IMR-90 (cell line): Measurements from ENCODE around the gene THOC2. TPM values are rescaled to one million over a fixed set of nuclear protein-coding genes. Genes with fewer than 3 reads are reported as not detected.

Source experiments
- ATAC-seq: fragments of 200-7000 bp; cut with Tn5 transposase; 2 replicates; pipeline ENCODE4 v1.9.1; 2020; ENCODE audit warnings: low read depth, mild to moderate bottlenecking, moderate library complexity
- Bru-seq: library from RNA; stranded (reverse); fragments of 400-500 nt; gene quantifications from one replicate; lab custom pipeline; 2021; lab: Mats Ljungman, UMichigan
- BruChase-seq, 2 experiments: library from RNA; stranded (reverse); fragments of 400-500 nt; gene quantifications; one replicate each; lab custom pipeline; 2021; lab: Mats Ljungman, UMichigan
- BruUV-seq: library from RNA; stranded (reverse); fragments of 400-500 nt; replicated peaks from 2 replicates; lab custom pipeline; 2021; lab: Mats Ljungman, UMichigan
- CTCF ChIA-PET: fragments of 300-600 bp; formaldehyde crosslinking; extraction: SDS; loops from one replicate; lab custom pipeline; 2021; ENCODE audit warnings: antibody characterized with exemption; lab: Yijun Ruan, JAX
- POLR2A ChIA-PET: fragments of 300-600 bp; sonication (Branson Sonifier 250); formaldehyde crosslinking; loops from one replicate; lab custom pipeline; 2022; ENCODE audit warnings: antibody characterized with exemption; ENCODE audit not compliant: unreplicated experiment; lab: Charles Lee
- DNase-seq: peaks from one replicate; pipeline ENCODE4 v3.0.0; 2013
- H2AFZ ChIP-seq: replicated peaks from 2 replicates; pipeline ENCODE3; 2013; ENCODE audit warnings: low read length, mild to moderate bottlenecking; ENCODE audit not compliant: poor library complexity
- H2AK5ac ChIP-seq: 2 replicates; pipeline ENCODE4 v1.6.1; 2013; ENCODE audit warnings: low read depth, low read length, inconsistent platforms
- H2AK9ac ChIP-seq: replicated peaks from 2 replicates; pipeline ENCODE3; 2013; ENCODE audit warnings: mild to moderate bottlenecking, low read depth, low read length, moderate library complexity; ENCODE audit not compliant: poor library complexity
- H2BK120ac ChIP-seq: 2 replicates; pipeline ENCODE4 v1.6.1; 2013; ENCODE audit warnings: low read depth, low read length, inconsistent platforms
- H2BK15ac ChIP-seq: 3 replicates; pipeline ENCODE4 v1.6.1; 2013; ENCODE audit warnings: low read depth, low read length, inconsistent platforms
- H2BK20ac ChIP-seq: 2 replicates; pipeline ENCODE4 v1.6.1; 2013; ENCODE audit warnings: low read depth, mild to moderate bottlenecking, inconsistent platforms, low read length, moderate library complexity
- H2BK5ac ChIP-seq: 2 replicates; pipeline ENCODE4 v1.6.1; 2013; ENCODE audit warnings: mild to moderate bottlenecking, low read depth, low read length, inconsistent platforms; ENCODE audit not compliant: poor library complexity, severe bottlenecking
- H3K14ac ChIP-seq: replicated peaks from 2 replicates; pipeline ENCODE4 v1.6.1; 2013; ENCODE audit warnings: low read depth, low read length, inconsistent platforms
- H3K18ac ChIP-seq: 2 replicates; pipeline ENCODE4 v1.6.1; 2013; ENCODE audit warnings: low read depth, low read length, control low read depth
- H3K23ac ChIP-seq: 2 replicates; pipeline ENCODE4 v1.6.1; 2013; ENCODE audit warnings: low read depth, low read length, inconsistent platforms
- H3K27ac ChIP-seq: 2 replicates; pipeline ENCODE4 v1.5.1; 2013; ENCODE audit warnings: mild to moderate bottlenecking, control low read depth, low read length; ENCODE audit not compliant: insufficient read depth
- H3K27me3 ChIP-seq: 2 replicates; pipeline ENCODE4 v1.6.1; 2013; ENCODE audit warnings: low read length; ENCODE audit not compliant: control insufficient read depth, insufficient read depth
- H3K36me3 ChIP-seq: 2 replicates; pipeline ENCODE4 v1.6.1; 2013; ENCODE audit warnings: low read length, mixed read lengths; ENCODE audit not compliant: control insufficient read depth, insufficient read depth
- H3K4ac ChIP-seq: 2 replicates; pipeline ENCODE4 v1.6.1; 2013; ENCODE audit warnings: low read depth, low read length, inconsistent platforms
- H3K4me1 ChIP-seq: 2 replicates; pipeline ENCODE4 v1.6.1; 2013; ENCODE audit warnings: low read length, mixed read lengths; ENCODE audit not compliant: control insufficient read depth, insufficient read depth
- H3K4me2 ChIP-seq: 2 replicates; pipeline ENCODE4 v1.6.1; 2013; ENCODE audit warnings: low read depth, mild to moderate bottlenecking, control low read depth, low read length, moderate library complexity
- H3K4me3 ChIP-seq: 2 replicates; pipeline ENCODE4 v1.5.1; 2013; ENCODE audit warnings: low read depth, mild to moderate bottlenecking, control low read depth, low read length, moderate library complexity; ENCODE audit not compliant: insufficient read depth
- H3K56ac ChIP-seq: 2 replicates; pipeline ENCODE4 v1.6.1; 2013; ENCODE audit warnings: low read length, inconsistent platforms; ENCODE audit not compliant: insufficient read depth; ENCODE audit errors: extremely low read depth
- H3K79me1 ChIP-seq, 2 experiments: 2 replicates each; pipeline ENCODE4 v1.6.1; 2013; ENCODE audit warnings: low read length in 2 of 2, inconsistent platforms in 1 of 2, low read depth in 1 of 2
- H3K9ac ChIP-seq: 2 replicates; pipeline ENCODE4 v1.6.1; 2013; ENCODE audit warnings: low read depth, low read length, control low read depth
- H3K9me1 ChIP-seq: 2 replicates; pipeline ENCODE4 v1.6.1; 2013; ENCODE audit warnings: low read length, inconsistent platforms; ENCODE audit not compliant: insufficient read depth
- H3K9me3 ChIP-seq: 2 replicates; pipeline ENCODE4 v1.6.1; 2013; ENCODE audit warnings: low read length; ENCODE audit not compliant: control insufficient read depth, insufficient read depth
- H4K20me1 ChIP-seq: 2 replicates; pipeline ENCODE4 v1.6.1; 2013; ENCODE audit warnings: low read length, inconsistent platforms; ENCODE audit not compliant: insufficient read depth
- H4K5ac ChIP-seq: 2 replicates; pipeline ENCODE4 v1.6.1; 2013; ENCODE audit warnings: mild to moderate bottlenecking, low read depth, low read length, control low read depth
- H4K8ac ChIP-seq, 2 experiments: 2 replicates each; pipeline ENCODE4 v1.6.1; 2013; ENCODE audit warnings: low read depth in 2 of 2, low read length in 2 of 2, control low read depth in 1 of 2, inconsistent platforms in 1 of 2
- H4K91ac ChIP-seq: 2 replicates; pipeline ENCODE4 v1.6.1; 2013; ENCODE audit warnings: low read depth, low read length, inconsistent platforms; ENCODE audit not compliant: insufficient read depth
- BHLHE40 ChIP-seq: fragments of 150-350 bp; IDR thresholded peaks from 2 replicates; pipeline ENCODE4 v1.6.1; 2016; ENCODE audit warnings: mild to moderate bottlenecking, low read depth, low read length
- CEBPB ChIP-seq: IDR thresholded peaks from 2 replicates; pipeline ENCODE4 v1.6.1; 2012; ENCODE audit warnings: low read depth, low read length, improper control_type of control experiment
- CHD1 ChIP-seq: IDR thresholded peaks from 2 replicates; pipeline ENCODE4 v1.6.1; 2012; ENCODE audit warnings: low read depth, low read length, improper control_type of control experiment
- ELK1 ChIP-seq: fragments of 150-350 bp; IDR thresholded peaks from 2 replicates; pipeline ENCODE4 v1.6.1; 2016; ENCODE audit warnings: low read depth, mild to moderate bottlenecking, low read length, moderate library complexity, borderline replicate concordance
- FOS ChIP-seq: fragments of 150-350 bp; IDR thresholded peaks from 2 replicates; pipeline ENCODE4 v1.6.1; 2016; ENCODE audit warnings: low read depth, low read length
- MAFK ChIP-seq: IDR thresholded peaks from 2 replicates; pipeline ENCODE4 v1.6.1; 2012; ENCODE audit warnings: low read depth, low read length, improper control_type of control experiment
- MAZ ChIP-seq: IDR thresholded peaks from 2 replicates; pipeline ENCODE4 v1.6.1; 2012; ENCODE audit warnings: low read depth, mild to moderate bottlenecking, low read length, improper control_type of control experiment, moderate library complexity, borderline replicate concordance
- MXI1 ChIP-seq: IDR thresholded peaks from 2 replicates; pipeline ENCODE4 v1.6.1; 2012; ENCODE audit warnings: low read depth, mild to moderate bottlenecking, low read length, moderate library complexity, borderline replicate concordance
- NFE2L2 ChIP-seq: fragments of 150-350 bp; IDR thresholded peaks from 2 replicates; pipeline ENCODE4 v1.6.1; 2016; ENCODE audit warnings: low read depth, mild to moderate bottlenecking, low read length
- POLR2A ChIP-seq: IDR thresholded peaks from 2 replicates; pipeline ENCODE4 v1.6.1; 2012; ENCODE audit warnings: mild to moderate bottlenecking, low read depth, low read length
- RCOR1 ChIP-seq: IDR thresholded peaks from 2 replicates; pipeline ENCODE4 v1.6.1; 2012; ENCODE audit warnings: mild to moderate bottlenecking, low read length, improper control_type of control experiment; ENCODE audit not compliant: insufficient replicate concordance
- RFX5 ChIP-seq: IDR thresholded peaks from 2 replicates; pipeline ENCODE4 v1.8.0; 2012; ENCODE audit warnings: low read depth, mild to moderate bottlenecking, low read length, moderate library complexity
- SMC3 ChIP-seq: fragments of 150-350 bp; IDR thresholded peaks from 2 replicates; pipeline ENCODE4 v1.6.1; 2016; ENCODE audit warnings: low read depth, mild to moderate bottlenecking, antibody characterized with exemption, low read length, moderate library complexity
- WGBS, 2 experiments: methylation state at CpG; one replicate each; pipeline versions ENCODE4 v1.1.5 to v1.1.7; 2013; ENCODE audit warnings: missing lambda C conversion rate in 2 of 2; ENCODE audit not compliant: insufficient read length in 1 of 2; ENCODE audit errors: extremely low coverage in 2 of 2; 5-methylcytosine and 5-hydroxymethylcytosine counted together
- dilution Hi-C: fragments of 300-500 bp; cut with HindIII; formaldehyde crosslinking; loops from one replicate; pipeline ENCODE4 v1.14.3; 2018; ENCODE audit warnings: low sequenced_read_pairs; ENCODE audit not compliant: unreplicated experiment
- in situ Hi-C: fragments of 300-500 bp; cut with MboI; formaldehyde crosslinking; loops from 3 replicates; pipeline ENCODE4 v1.14.3; 2019; ENCODE audit warnings: low sequenced_read_pairs, inconsistent platforms, mixed read lengths
- intact Hi-C: fragments of 100-400 bp; cut with micrococcal nuclease; formaldehyde crosslinking; loops from 2 replicates; pipeline ENCODE4 v1.10.0; 2022
- long read RNA-seq: library from polyadenylated mRNA; unstranded; transcript quantifications from one replicate; pipeline ENCODE4 v2.0.0, GENCODE V29; 2021; ENCODE audit not compliant: unreplicated experiment
- polyA plus RNA-seq, 3 experiments: library from polyadenylated mRNA; depleted of rRNA; stranded (reverse); fragments of >200 nt; gene quantifications; 2 replicates each; pipeline ENCODE4 v1.2.3, GENCODE V29; 2012; ENCODE audit warnings: low replicate concordance in 1 of 3
- total RNA-seq: library from RNA; depleted of rRNA; stranded (reverse); fragments of >200 nt; gene quantifications from 2 replicates; pipeline ENCODE4 v1.2.3, GENCODE V29; 2012; rRNA removed
- TF ChIP-seq, protein P1 (sequence below): fragments of 150-350 bp; IDR thresholded peaks from 2 replicates; pipeline ENCODE4 v1.6.1; 2017; ENCODE audit warnings: mild to moderate bottlenecking, antibody characterized with exemption, low read length, low read depth

The THOC2 gene
- 58.8 and 93.9 TPM in 2 replicates for total RNA-seq
- polyA plus RNA-seq (2012; rRNA removed) = 37.4 and 42.9 TPM in 2 replicates
- 4.0 and 5.5 TPM in 2 replicates for polyA plus RNA-seq (2012; cell fraction: cytosol; rRNA removed)
- polyA plus RNA-seq (2012; cell fraction: nucleus; rRNA removed; ENCODE audit: low replicate concordance) = 14.3 and 148 TPM in 2 replicates
- Bru-seq, nascent RNA = percentile 84 among the genes with signal in this experiment
- BruChase-seq, experiment 1, labeled RNA remaining after a 6-hour chase = percentile 84 among the genes with signal in this experiment
- BruChase-seq, experiment 2, labeled RNA remaining after a 2-hour chase = percentile 88 among the genes with signal in this experiment
- long read RNA-seq, partial matches to known transcripts = 49 of 65 reads
- long read RNA-seq, other reads (novel, unspliced or antisense) = 15 of 65 reads

- dilution Hi-C loops (no loop called here), intact Hi-C loops (no loop called here), in situ Hi-C loops (no loop called here)
- peak within 1 kb of the TSS; percentile 96 for H2AFZ ChIP-seq
- no TSS peak for BruUV-seq
- peak; percentile 82 for DNase-seq
- peak; percentile 82 for ATAC-seq
- H4K5ac ChIP-seq = peak within 1 kb of the TSS; percentile 59
- 46% methylated on average over 7 of the region's 49 CpGs; no CpG with 5 or more reads in 1 of the 2 experiments for WGBS, 2 experiments
- peak within 1 kb of the TSS; percentile 82; the same call in 1 of the 2 replicates for H2BK20ac ChIP-seq
- H3K79me1 ChIP-seq = peaks cover 0 to 5% of the 10 kb centered on the region in 2 experiments; a peak in 1 of 4 replicates
- H3K9ac ChIP-seq = peak within 1 kb of the TSS; percentile 84
- H3K9me1 ChIP-seq = no peaks in the 10 kb centered on the region
- peak within 1 kb of the TSS; percentile 95 for H2AK9ac ChIP-seq
- POLR2A ChIA-PET = no interaction called here
- H3K4me2 ChIP-seq = peak within 1 kb of the TSS; percentile 97
- peaks cover 11% of the 10 kb centered on the region for H4K20me1 ChIP-seq
- H2BK120ac ChIP-seq = peak within 1 kb of the TSS; percentile 59
- H3K27ac ChIP-seq = peak within 1 kb of the TSS; percentile 89
- H3K27me3 ChIP-seq = no peaks in the 10 kb centered on the region
- H2BK5ac ChIP-seq = peak within 1 kb of the TSS; percentile 89
- H3K4ac ChIP-seq = peak within 1 kb of the TSS; percentile 95
- no peak within 1 kb of the TSS for H2BK15ac ChIP-seq
- H3K14ac ChIP-seq = peak within 1 kb of the TSS; percentile 97
- H3K56ac ChIP-seq = peak within 1 kb of the TSS; percentile 35
- H4K8ac ChIP-seq = peak within 1 kb of the TSS; percentile 50 to 100
- H2AK5ac ChIP-seq = peak within 1 kb of the TSS; percentile 67; the same call in 1 of the 2 replicates
- H3K4me1 ChIP-seq = peaks cover 1% of the 10 kb centered on the region; the same call in 1 of the 2 replicates
- CTCF ChIA-PET = interaction anchor here (0.5 kb wide), 1 partner anchor 21 kb away, joined by 3 read pairs; no protein-coding TSS in a partner anchor
- peak within 1 kb of the TSS; percentile 96 for H3K23ac ChIP-seq
- peak within 1 kb of the TSS; percentile 87 for H3K4me3 ChIP-seq
- H3K36me3 ChIP-seq = no peaks in the 10 kb centered on the region
- peak within 1 kb of the TSS; percentile 62; the same call in 1 of the 2 replicates for H4K91ac ChIP-seq
- no peaks in the 10 kb centered on the region for H3K9me3 ChIP-seq
- peak within 1 kb of the TSS; percentile 64 for H3K18ac ChIP-seq
- peak; percentile 38; the same call in 1 of the 2 replicates for TF ChIP-seq MXI1
- no peak for TF ChIP-seq RCOR1
- TF ChIP-seq SMC3 = peak; percentile 21; the same call in 1 of the 2 replicates
- peak; percentile 96 for TF ChIP-seq BHLHE40
- TF ChIP-seq ELK1 = no peak
- TF ChIP-seq NFE2L2 = no peak
- TF ChIP-seq, protein P1, sequence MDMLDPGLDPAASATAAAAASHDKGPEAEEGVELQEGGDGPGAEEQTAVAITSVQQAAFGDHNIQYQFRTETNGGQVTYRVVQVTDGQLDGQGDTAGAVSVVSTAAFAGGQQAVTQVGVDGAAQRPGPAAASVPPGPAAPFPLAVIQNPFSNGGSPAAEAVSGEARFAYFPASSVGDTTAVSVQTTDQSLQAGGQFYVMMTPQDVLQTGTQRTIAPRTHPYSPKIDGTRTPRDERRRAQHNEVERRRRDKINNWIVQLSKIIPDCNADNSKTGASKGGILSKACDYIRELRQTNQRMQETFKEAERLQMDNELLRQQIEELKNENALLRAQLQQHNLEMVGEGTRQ = no peak
- TF ChIP-seq CHD1 = no peak
- peak; percentile 69; the same call in 1 of the 2 replicates for TF ChIP-seq POLR2A
- TF ChIP-seq CEBPB = no peak
- no peak for TF ChIP-seq FOS
- no peak for TF ChIP-seq RFX5
- peak; percentile 14; the same call in 1 of the 2 replicates for TF ChIP-seq MAZ
- no peak for TF ChIP-seq MAFK
These were observed at the start of gene THOC2 for GRCh38 chrX:123732670-123733363. Gene THOC2 (minus strand): TSS chrX:123733052. CDS start chrX:123733022, 30 bp downstream.
